ACC112 (cell line): ENCODE results near the gene C9orf85.
A peak's percentile ranks its signal among the peaks of the same experiment; 100 is the strongest.

Source experiments
- H2AFZ ChIP-seq: fragments of 200-600 bp; sonication (generic); one replicate; pipeline ENCODE4 v1.6.0; 2017; ENCODE audit warnings: antibody characterized with exemption, low read length; ENCODE audit not compliant: unreplicated experiment
- H3K27ac ChIP-seq: fragments of 200-600 bp; sonication (generic); 2 replicates; pipeline ENCODE4 v1.5.1; 2014; ENCODE audit warnings: low read depth, mild to moderate bottlenecking, antibody characterized with exemption, low read length, moderate library complexity
- H3K27me3 ChIP-seq: fragments of 200-600 bp; sonication (generic); 2 replicates; pipeline ENCODE4 v1.6.1; 2014; ENCODE audit warnings: mild to moderate bottlenecking, antibody characterized with exemption, low read length, moderate library complexity, mixed read lengths; ENCODE audit not compliant: insufficient read depth
- H3K36me3 ChIP-seq: fragments of 200-600 bp; sonication (generic); 2 replicates; pipeline ENCODE4 v1.6.1; 2016; ENCODE audit warnings: mild to moderate bottlenecking, antibody characterized with exemption, low read length, moderate library complexity, mixed read lengths; ENCODE audit not compliant: insufficient read depth
- H3K4me1 ChIP-seq: fragments of 200-600 bp; sonication (generic); one replicate; pipeline ENCODE4 v1.6.1; 2016; ENCODE audit warnings: low read length, mixed read lengths; ENCODE audit not compliant: insufficient read depth, unreplicated experiment, control insufficient read depth
- H3K4me3 ChIP-seq: fragments of 200-600 bp; sonication (generic); 2 replicates; pipeline ENCODE4 v1.5.1; 2014; ENCODE audit warnings: mild to moderate bottlenecking, low read depth, low read length
- H3K79me2 ChIP-seq: fragments of 200-600 bp; sonication (generic); one replicate; pipeline ENCODE4 v1.6.0; 2016; ENCODE audit warnings: low read length; ENCODE audit not compliant: control insufficient read depth, unreplicated experiment, insufficient read depth

The C9orf85 gene, protein sequence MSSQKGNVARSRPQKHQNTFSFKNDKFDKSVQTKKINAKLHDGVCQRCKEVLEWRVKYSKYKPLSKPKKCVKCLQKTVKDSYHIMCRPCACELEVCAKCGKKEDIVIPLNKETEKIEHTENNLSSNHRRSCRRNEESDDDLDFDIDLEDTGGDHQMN

DNA sequence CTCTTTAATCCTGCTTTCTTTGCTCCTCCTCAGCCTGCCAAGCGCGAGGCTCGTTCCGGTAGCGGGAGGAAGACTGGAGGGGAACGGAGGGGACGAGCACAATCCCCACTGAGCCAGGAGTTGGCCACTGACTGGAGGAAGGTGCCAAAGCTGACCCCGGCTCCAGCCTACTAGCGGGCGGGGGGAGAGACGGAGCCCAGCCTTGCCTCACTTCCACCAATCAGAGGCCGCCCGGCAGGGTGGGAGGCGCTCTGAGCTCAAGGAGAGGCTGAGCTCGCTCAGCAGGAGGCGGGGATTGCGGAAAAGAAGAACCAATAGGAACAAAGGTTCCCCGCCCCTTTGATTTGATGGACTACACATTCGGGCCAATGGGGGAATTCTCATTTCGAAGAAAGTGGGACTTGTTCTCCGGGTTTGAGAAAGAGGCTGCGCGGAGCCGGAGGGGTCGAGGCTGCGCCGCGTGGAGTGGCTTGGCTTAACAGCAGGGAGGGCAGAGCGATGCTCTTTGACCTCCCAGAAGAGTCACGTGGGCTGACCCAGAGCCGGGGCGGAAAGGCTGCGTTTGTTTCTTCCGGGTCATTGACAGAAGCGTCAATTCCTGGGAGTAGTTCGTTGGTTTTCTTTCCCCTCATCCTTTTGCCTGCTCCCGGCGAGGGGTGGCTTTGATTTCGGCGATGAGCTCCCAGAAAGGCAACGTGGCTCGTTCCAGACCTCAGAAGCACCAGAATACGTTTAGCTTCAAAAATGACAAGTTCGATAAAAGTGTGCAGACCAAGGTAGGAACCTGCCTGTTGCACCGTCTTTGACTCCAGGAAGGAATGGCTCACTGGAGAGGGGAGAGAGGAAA, at the start of gene C9orf85, which contains the start of gene ABHD17B:
Gene C9orf85, plus strand, starts transcription at position 579 of the 847 bp plus-strand sequence. Its CDS starts 96 bp downstream, at position 675.
Gene ABHD17B, minus strand, starts transcription at position 133 of the 847 bp plus-strand sequence. CDS start 36,113 bp downstream, outside the sequence.
- H2AFZ ChIP-seq, result peak within 1 kb of the TSS; percentile 68
- H3K27me3 ChIP-seq, result no peaks in the 10 kb centered on the region
- peaks cover 20% of the 10 kb centered on the region for H3K4me1 ChIP-seq

DNA sequence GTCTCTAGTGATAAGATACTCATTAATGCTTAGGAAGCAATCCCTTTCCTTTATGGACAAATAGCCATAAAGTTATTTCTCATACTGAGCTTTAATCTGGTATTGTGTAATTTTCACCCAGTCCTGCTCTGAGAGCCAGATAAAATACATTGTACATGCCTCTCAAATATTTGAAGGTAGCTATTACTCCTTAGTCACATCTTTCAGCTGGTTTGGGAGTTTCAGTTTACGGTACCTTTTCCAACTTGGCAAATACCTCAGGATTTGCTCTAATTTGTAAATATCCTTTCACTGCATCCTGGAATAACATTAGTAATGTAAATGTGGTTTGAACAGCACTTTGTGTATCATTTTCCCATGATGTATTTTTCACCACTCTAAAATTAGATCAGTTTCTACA, 47.8 kb upstream of the C9orf85 start:
- H3K79me2 ChIP-seq, result no peaks in the 10 kb centered on the region
- H2AFZ ChIP-seq, result no peak overlapping the region
- H3K4me1 ChIP-seq, result no peaks in the 10 kb centered on the region
- no peaks in the 10 kb centered on the region for H3K27me3 ChIP-seq
- H3K27ac ChIP-seq, result no peak overlapping the region
- no peak overlapping the region for H3K4me3 ChIP-seq
- peaks cover 11% of the 10 kb centered on the region; the same call in 1 of the 2 replicates for H3K36me3 ChIP-seq

More for the DNA sequence above, at the start of gene C9orf85, which contains the start of gene ABHD17B:
- H3K36me3 ChIP-seq, result no peaks in the 10 kb centered on the region
- H3K79me2 ChIP-seq, result peaks cover 87% of the 10 kb centered on the region
- H3K4me3 ChIP-seq, result peak within 1 kb of the TSS; percentile 92
- H3K27ac ChIP-seq, result peak within 1 kb of the TSS; percentile 80

DNA sequence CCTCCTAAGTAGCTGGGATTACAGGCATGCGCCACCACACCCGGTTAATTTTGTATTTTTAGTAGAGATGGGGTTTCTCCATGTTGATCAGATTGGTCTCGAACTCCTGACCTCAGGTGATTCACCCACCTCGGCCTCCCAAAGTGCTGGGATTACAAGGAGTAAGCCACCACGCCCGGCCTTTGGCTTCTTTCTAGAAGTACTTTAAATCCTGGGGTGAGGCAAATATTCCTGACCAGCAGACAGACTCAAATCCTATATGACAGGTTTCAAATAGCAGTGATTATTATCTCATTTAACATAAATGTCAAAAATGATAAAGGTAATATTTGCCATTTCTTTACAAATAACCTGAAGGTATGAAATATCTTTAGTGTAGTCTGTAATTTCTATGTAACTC, 36.1 kb upstream of the C9orf85 start:
- Histone ChIP-seq H3K27me3 (no peaks in the 10 kb centered on the region), H2AFZ (no peak overlapping the region), H3K27ac (no peak overlapping the region), H3K4me3 (no peak overlapping the region), H3K36me3 (peaks cover 5% of the 10 kb centered on the region; the same call in 1 of the 2 replicates), H3K79me2 (peaks cover 31% of the 10 kb centered on the region), H3K4me1 (no peaks in the 10 kb centered on the region)

DNA sequence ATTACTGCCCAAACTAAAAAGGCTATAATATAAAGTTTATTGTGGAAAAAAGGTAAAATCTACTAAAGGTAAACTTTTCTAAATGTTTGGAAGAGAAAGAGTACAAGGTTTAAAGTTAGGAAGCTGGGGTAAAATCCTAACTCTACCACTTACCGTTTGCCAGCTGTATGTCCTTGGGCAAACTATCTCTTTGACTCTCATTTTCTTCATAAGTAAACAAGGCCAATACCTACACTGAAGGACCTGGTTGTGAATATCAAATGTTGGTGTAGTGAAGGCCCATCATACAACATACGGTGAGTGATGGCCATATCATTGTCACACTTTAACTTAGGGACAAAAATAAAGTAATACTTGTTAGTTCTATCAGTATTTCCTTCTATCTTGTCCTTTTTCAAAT, 35.3 kb upstream of the C9orf85 start:
- Histone ChIP-seq H2AFZ (no peak overlapping the region), H3K36me3 (peaks cover 5% of the 10 kb centered on the region; the same call in 1 of the 2 replicates), H3K27me3 (no peaks in the 10 kb centered on the region), H3K79me2 (peaks cover 32% of the 10 kb centered on the region), H3K4me1 (no peaks in the 10 kb centered on the region), H3K4me3 (no peak overlapping the region), H3K27ac (no peak overlapping the region)

DNA sequence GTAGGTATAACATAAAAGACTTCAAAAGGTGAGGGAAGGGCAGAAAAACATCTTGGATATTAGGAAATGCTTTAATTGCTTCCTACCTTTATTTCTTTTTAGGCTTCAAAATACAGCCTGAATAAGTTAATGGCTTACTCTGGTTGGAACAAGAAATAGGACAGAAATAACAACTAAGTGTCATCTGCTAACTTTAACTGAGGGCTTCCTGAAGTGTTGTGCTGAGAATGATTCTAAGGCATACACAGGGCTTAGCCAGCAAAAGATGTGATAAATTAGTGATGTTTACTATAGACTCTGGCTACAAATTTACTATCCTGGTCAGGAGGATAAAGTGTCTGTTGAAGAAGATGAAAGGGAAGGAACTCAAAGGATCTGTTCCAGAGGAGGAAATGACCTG, 34.6 kb upstream of the C9orf85 start:
- Histone ChIP-seq H3K79me2 (peaks cover 34% of the 10 kb centered on the region), H3K36me3 (peaks cover 5% of the 10 kb centered on the region; the same call in 1 of the 2 replicates), H3K4me1 (no peaks in the 10 kb centered on the region), H2AFZ (no peak overlapping the region), H3K27ac (no peak overlapping the region), H3K27me3 (no peaks in the 10 kb centered on the region), H3K4me3 (no peak overlapping the region)

DNA sequence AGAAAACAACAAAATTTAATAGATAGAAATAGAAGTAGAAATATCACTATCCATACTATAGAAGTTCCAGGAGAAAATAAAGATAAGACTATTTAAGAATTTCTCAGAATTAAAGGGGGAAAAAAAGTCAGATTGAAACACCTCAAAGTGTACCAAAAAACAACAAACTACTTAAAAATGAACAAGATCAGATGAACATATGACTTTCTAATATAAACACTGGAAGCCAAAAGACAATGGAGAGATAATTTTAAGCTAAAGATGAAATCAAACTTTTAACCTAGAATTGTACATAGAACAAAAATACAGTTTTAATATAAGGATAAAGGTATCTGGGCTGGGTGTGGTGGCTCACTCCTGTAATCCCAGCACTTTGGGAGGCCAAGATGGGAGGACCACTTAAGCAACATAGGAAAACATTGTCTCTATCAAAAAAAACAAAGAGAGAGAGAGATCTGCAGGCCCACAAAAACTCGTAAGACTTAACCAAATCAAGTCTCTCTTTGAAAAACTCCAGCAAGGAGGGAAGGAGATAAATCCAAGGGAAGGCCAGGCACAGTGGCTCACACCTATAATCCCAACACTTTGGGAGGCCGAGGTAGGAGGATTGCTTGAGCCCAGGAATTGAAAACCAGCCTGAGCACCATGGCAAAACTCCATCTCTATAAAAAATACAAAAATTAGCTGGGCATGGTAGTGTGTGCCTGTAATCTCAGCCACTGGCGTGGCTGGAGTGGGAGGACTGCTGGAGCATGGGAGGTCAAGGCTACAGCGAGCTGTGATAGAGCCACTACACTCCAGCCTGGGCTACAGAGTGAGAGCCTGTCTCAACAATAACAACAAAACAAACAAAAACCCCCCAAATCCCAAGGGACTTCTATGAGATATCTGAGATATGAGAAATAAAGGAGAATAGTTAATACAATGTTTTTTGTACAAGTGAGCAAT, 32.8 kb upstream of the C9orf85 start:
- no peak overlapping the region for H2AFZ ChIP-seq
- peaks cover 5% of the 10 kb centered on the region; the same call in 1 of the 2 replicates for H3K36me3 ChIP-seq
- H3K4me3 ChIP-seq, result no peak overlapping the region
- no peaks in the 10 kb centered on the region for H3K4me1 ChIP-seq
- no peak overlapping the region for H3K27ac ChIP-seq
- H3K27me3 ChIP-seq, result no peaks in the 10 kb centered on the region
- peaks cover 34% of the 10 kb centered on the region for H3K79me2 ChIP-seq

DNA sequence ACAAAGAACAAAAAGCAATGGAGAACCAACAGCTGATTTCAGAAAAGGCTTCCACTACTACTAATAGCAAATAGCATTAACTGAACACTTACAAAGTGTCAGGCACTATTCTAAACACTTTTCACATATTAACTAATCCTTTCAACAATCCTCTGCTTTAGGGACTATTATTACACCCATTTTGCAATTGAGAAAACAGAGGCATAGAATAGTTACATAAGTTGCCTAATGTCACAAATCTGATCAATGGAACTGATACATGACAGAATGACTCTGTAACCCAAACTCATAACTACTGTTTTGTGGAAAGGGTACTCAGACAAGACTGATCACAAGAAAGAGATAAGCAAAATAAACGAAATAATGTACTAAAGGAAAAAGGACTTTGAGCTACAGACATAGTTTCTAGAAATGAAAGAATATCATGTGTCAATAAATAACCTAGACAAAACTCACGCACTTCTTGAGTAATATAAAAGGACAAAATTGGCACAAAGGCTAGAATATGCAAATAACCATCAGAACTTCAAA, 31.7 kb upstream of the C9orf85 start:
- no peak overlapping the region for H3K4me3 ChIP-seq
- H3K27ac ChIP-seq, result no peak overlapping the region
- H3K27me3 ChIP-seq, result no peaks in the 10 kb centered on the region
- peaks cover 34% of the 10 kb centered on the region for H3K79me2 ChIP-seq
- no peak overlapping the region for H2AFZ ChIP-seq
- no peaks in the 10 kb centered on the region for H3K4me1 ChIP-seq
- peaks cover 8% of the 10 kb centered on the region; the same call in 1 of the 2 replicates for H3K36me3 ChIP-seq

DNA sequence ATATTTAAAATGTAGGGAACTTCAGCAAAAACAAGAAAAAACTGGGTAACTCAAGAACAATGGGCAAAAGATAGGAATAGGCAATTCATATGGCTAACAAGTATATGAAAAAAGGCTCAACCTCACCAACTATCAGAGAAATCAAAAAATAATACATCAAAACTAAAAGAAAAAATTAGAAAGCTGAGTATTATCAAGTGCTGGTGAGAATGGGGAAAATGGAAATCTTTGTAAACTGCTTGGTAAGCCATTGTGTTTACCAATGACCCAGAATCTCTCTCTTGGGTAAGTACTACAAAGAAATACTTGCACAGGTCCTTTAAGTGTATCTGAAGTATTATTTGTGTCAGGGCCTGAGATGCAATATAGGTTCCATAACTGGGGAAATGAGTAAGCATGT, 27.4 kb upstream of the C9orf85 start:
- peaks cover 22% of the 10 kb centered on the region for H3K79me2 ChIP-seq
- H3K27ac ChIP-seq, result no peak overlapping the region
- H3K4me3 ChIP-seq, result no peak overlapping the region
- no peaks in the 10 kb centered on the region for H3K4me1 ChIP-seq
- peaks cover 7% of the 10 kb centered on the region; the same call in 1 of the 2 replicates for H3K36me3 ChIP-seq
- no peak overlapping the region for H2AFZ ChIP-seq
- H3K27me3 ChIP-seq, result no peaks in the 10 kb centered on the region

DNA sequence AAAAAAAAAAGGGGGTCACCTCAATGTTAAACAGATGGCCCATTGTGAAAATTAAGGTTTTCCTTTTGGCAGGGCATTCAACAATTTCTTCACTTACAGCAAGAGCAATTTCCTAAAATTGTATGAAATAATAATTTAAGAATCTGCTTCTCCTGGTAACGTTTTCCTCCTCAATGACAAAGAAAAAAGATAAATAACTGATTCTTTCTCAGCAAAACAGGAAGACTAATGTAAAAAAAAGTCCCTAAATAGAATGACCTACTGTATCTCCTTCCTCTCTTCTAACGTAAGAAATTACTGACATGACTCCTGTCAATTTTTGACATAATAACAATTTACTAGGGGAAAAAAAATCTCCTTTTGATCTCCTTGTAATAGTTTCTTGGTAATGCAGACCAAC, 26.0 kb upstream of the C9orf85 start:
- peaks cover 7% of the 10 kb centered on the region; the same call in 1 of the 2 replicates for H3K36me3 ChIP-seq
- no peaks in the 10 kb centered on the region for H3K4me1 ChIP-seq
- peaks cover 16% of the 10 kb centered on the region for H3K79me2 ChIP-seq
- no peaks in the 10 kb centered on the region for H3K27me3 ChIP-seq
- H2AFZ ChIP-seq, result no peak overlapping the region
- H3K27ac ChIP-seq, result no peak overlapping the region
- no peak overlapping the region for H3K4me3 ChIP-seq

DNA sequence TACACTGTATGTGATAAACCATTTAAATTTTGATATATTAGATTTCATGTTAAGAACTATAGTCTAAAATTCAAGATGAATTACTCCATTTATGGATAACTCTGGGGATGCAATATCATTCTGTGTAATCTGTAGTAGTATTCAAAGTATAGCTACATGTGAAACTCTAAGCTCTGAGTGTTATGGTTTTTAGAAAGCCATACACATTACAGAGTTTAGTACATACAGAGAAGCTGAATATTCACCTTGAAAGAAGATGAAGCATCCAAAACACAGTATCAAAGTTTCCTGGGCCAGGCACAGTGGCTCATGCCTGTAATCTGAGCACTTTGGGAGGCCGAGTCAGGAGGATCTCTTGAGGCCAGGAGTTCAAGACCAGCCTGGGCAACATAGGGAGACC, 25.4 kb upstream of the C9orf85 start:
- H3K27ac ChIP-seq, result no peak overlapping the region
- H3K4me1 ChIP-seq, result no peaks in the 10 kb centered on the region
- no peak overlapping the region for H2AFZ ChIP-seq
- H3K36me3 ChIP-seq, result peaks cover 7% of the 10 kb centered on the region; the same call in 1 of the 2 replicates
- H3K4me3 ChIP-seq, result no peak overlapping the region
- no peaks in the 10 kb centered on the region for H3K27me3 ChIP-seq
- peaks cover 17% of the 10 kb centered on the region for H3K79me2 ChIP-seq
